GM18498 (cell line): ENCODE data around the gene TACC2.
"Not testable (repeated sequence)": the region's sequence is repeated elsewhere in the genome, so short reads cannot be mapped to it uniquely, and the experiment has no call there.

Experiments
- ATAC-seq: cut with Tn5 transposase; IDR thresholded peaks from one replicate; pipeline ENCODE4 v1.9.1; 2021; ENCODE audit warnings: mild to moderate bottlenecking, moderate library complexity; ENCODE audit not compliant: unreplicated experiment

Gene TACC2

GRCh38 chr10:122056431-122057094, 67.6 kb downstream of the TACC2 start:
- ATAC-seq, result no peak

GRCh38 chr10:122057841-122058413, 69.0 kb downstream of the TACC2 start:
- no peak for ATAC-seq

GRCh38 chr10:122060250-122060649, 71.3 kb downstream of the TACC2 start:
- ATAC-seq, result no peak

- no peak for ATAC-seq
Measured at GRCh38 chr10:122062831-122063674, 74.1 kb downstream of the TACC2 start.

- not testable (repeated sequence) for ATAC-seq
Measured at GRCh38 chr10:122066337-122066939, 77.5 kb downstream of the TACC2 start.

- ATAC-seq, result no peak
Measured at GRCh38 chr10:122068844-122069243, 79.9 kb downstream of the TACC2 start.

GRCh38 chr10:122072491-122072890, 83.5 kb downstream of the TACC2 start:
- no peak for ATAC-seq

GRCh38 chr10:122073508-122073907, 84.5 kb downstream of the TACC2 start:
- ATAC-seq, result no peak

GRCh38 chr10:122075171-122075570, 86.2 kb downstream of the TACC2 start:
- no peak for ATAC-seq

GRCh38 chr10:122075876-122076275, 86.9 kb downstream of the TACC2 start:
- not testable (repeated sequence) for ATAC-seq

GRCh38 chr10:122077311-122077875, 88.4 kb downstream of the TACC2 start:
- ATAC-seq, result no peak

- ATAC-seq, result no peak
Measured at GRCh38 chr10:122078326-122078725, 89.4 kb downstream of the TACC2 start.

- no peak for ATAC-seq
Measured at GRCh38 chr10:122078965-122079795, 90.2 kb downstream of the TACC2 start.

GRCh38 chr10:122082616-122083477, 93.9 kb downstream of the TACC2 start:
- no peak for ATAC-seq

- ATAC-seq, result no peak
Measured at GRCh38 chr10:122083478-122084025, 94.6 kb downstream of the TACC2 start.

GRCh38 chr10:122084286-122085041, 95.5 kb downstream of the TACC2 start:
- ATAC-seq, result no peak

GRCh38 chr10:122085423-122085911, 96.5 kb downstream of the TACC2 start:
- ATAC-seq, result no peak
